Islet precursor cell (in vitro differentiated cells): ENCODE results near the gene SUMF2.
"Not testable (repeated sequence)": the region's sequence is repeated elsewhere in the genome, so short reads cannot be mapped to it uniquely, and the experiment has no call there.

ENCODE experiments used
- DNase-seq: peaks from one replicate; pipeline ENCODE4 v3.0.0-alpha.2; 2018

The SUMF2 gene

DNA sequence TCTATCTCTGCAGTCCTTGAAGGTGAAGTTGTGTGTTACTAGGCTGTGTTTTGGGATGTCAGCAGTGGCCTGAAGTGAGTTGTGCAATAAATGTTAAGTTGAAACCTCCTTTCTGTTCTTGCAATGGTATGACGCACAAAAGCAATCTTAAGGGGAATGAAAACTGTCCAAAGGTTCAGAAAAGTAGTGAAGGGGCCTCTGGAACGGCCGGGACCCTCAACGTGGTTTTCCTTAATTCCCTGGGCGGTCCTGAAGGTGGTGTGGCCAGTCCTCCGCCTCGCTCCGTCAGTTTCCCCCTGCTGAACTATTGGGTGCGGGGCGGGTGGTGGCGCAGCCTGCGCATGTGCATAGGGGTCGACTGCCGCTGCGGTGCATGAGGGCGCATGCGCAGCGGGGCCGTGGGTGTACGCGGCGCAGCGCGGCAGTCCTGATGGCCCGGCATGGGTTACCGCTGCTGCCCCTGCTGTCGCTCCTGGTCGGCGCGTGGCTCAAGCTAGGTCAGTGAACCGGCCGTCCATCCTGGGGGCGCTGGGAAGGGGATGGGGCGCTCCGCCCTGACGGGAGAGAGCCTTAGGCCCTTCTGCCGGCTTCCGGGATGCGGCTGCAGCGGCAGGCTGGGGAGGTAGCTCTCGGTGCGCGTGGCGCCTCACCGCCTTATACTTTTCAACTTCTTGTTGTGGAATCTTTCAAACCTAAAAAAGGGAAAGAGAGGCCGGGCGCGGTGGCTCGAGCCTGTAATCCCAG, at the start of gene SUMF2:
SUMF2 (plus strand) TSS at position 405 of the 744 bp plus-strand sequence; CDS start at position 431, 26 bp downstream.
- peak; percentile 96 for DNase-seq

DNA sequence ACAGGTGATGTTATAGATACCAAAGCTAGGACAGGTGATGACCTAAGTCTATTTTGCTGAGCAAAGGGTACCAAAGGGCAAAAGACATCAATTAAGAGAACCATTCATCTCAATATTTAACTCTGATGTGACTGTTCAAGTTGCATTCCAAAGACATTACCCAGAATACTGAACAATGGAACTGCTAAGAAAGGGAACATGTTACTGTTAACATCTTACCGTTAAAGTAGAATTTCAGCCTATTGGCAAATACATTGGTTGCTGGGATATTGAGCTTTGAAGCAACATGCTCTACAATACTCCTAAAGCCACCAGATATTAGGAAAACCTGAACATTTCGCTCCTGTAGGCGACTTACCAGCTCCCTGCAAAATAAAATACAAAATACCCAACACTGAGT, 47.1 kb upstream of the SUMF2 start:
- not testable (repeated sequence) for DNase-seq

- DNase-seq: no peak
Observed at GRCh38 chr7:56019501-56019900, 44.6 kb upstream of the SUMF2 start.

- no peak for DNase-seq
Observed at GRCh38 chr7:56023500-56023899, 40.6 kb upstream of the SUMF2 start.

- no peak for DNase-seq
Observed at GRCh38 chr7:56026538-56026937, 37.5 kb upstream of the SUMF2 start.

DNA sequence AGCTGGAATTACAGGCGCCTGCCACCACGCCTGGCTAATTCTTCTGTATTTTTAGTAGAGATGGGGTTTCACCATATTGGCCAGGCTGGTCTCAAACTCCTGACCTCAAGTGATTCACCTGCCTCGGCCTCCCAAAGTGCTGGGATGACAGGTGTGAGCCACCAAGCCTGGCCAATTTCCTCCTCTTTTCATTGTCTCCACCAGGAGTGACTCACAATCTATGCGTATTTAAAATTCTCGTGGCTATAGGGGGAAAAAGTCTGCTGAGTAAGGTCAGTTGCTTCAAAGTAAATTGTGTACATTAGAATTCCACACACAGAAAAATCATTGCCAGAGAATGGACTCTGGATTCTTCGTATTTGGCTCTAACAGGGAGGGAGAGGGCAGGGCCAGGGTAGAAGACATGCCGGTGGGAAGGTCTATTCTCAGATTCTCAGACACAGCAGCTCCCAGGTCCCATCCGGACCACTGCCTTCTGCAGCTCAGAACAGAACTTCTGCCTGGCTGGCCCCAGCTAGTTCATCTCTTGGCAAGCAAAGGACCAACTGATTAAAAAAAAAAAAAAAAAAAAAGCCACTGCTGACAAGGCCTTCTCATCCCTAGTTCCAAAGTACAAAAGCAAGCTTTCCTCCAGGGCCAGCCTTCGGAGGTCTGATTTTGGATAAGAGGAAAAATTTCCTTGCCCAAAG, 35.0 kb upstream of the SUMF2 start:
- DNase-seq: no peak

DNA sequence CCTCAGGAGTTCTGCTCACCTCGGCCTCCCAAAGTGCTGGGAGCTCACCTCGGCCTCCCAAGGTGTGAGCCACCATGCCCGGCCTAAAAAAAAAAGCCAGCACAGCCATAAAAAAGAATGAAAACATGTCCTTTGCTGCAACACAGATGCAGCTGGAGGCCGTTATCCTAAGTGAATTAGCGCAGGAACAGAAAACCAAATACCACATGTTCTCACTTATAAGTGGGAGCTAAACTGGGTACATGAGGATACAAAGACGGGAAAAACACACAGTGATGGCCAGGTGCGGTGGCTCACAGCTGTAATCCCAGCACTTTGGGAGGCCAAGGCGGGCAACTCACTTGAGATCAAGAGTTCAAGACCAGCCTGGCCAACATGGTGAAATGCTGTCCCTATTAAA, 33.7 kb upstream of the SUMF2 start:
- DNase-seq: no peak

DNA sequence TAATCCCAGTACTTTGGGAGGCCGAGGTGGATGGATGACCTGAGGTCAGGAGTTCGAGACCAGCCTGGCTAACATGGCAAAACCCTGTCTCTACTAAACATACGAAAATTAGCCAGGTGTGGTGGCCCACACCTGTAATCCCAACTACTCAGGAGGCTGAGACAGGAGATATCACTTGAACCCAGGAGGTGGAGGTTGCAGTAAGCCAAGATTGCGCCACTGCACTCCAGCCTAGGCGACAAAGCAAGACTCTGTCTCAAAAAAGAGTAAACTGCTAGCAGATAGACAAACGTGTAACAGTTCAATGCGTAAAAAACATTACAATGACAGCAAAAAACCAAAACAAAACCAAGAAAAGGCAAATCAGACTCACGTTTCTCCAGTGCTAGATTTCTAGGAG, 32.5 kb upstream of the SUMF2 start:
- DNase-seq: not testable (repeated sequence)

- not testable (repeated sequence) for DNase-seq
Observed at GRCh38 chr7:56032578-56032977, 31.5 kb upstream of the SUMF2 start.

- peak; percentile 99 for DNase-seq
Observed at GRCh38 chr7:56033671-56034432, 30.2 kb upstream of the SUMF2 start.

- no peak for DNase-seq
Observed at GRCh38 chr7:56040730-56041129, 23.4 kb upstream of the SUMF2 start.

- not testable (repeated sequence) for DNase-seq
Observed at GRCh38 chr7:56045758-56046157, 18.3 kb upstream of the SUMF2 start.

DNA sequence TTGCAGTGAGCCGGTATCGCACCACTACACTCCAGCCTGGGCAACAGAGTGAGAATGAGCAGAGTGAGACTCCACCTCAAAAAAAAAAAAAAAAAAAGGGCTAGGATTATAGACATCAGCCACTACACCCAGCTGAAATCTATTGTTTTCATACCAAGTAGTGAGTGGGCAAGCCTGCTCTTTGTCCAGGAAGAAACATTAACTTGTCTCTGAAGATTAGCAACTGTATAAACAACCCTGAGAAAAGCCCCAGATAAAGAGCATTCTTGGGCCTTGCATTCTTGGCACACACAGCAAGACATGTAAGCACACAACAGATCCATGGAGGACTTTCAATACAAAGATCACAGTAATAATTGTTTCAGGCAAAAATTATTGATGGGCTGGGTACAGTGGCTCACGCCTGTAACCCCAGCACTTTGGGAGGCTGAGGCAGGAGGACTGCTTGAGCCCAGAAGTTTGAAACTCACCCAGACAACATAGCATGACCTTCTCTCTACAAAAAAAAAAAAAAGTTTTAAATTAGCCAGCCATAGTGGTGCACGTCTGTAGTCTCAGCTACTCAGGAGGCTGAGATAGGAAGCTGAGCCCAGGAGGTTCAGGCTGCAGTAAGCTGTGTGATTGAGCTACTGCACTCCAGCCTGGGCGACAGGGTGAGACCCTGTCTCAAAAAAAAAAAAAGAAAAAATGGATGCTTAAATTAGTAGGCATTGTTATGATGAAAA, 17.2 kb upstream of the SUMF2 start:
- no peak for DNase-seq

DNA sequence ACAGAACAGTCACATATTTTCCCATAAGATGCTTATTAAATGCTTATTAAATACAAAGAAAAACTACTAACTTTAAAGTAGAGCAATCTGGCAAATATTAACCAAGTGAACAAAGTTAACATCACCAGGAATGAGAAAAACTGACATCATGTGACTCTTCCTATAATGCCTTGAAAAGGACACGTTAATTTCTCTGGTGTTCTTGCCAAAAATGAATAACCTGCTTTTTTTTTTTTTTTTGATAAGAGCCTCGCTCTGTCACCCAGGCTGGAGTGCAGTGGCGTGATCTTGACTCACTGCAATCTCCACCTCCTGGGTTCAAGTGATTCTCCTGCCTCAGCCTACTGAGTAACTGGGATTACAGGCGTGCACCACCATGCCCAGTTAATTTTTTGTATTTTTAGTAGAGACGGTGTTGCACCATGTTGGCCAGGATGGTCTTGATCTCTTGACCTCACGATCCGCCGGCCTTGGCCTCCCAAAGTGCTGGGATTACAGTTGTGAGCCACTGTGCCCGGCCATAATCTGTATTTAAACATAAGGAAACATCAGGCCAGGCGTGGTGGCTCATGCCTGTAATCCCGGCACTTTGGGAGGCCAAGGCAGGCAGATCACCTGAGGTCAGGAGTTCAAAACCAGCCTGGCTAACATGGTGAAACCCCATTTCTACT, 16.5 kb upstream of the SUMF2 start:
- DNase-seq: not testable (repeated sequence)

GRCh38 chr7:56048245-56048644, 15.8 kb upstream of the SUMF2 start:
- DNase-seq: no peak

DNA sequence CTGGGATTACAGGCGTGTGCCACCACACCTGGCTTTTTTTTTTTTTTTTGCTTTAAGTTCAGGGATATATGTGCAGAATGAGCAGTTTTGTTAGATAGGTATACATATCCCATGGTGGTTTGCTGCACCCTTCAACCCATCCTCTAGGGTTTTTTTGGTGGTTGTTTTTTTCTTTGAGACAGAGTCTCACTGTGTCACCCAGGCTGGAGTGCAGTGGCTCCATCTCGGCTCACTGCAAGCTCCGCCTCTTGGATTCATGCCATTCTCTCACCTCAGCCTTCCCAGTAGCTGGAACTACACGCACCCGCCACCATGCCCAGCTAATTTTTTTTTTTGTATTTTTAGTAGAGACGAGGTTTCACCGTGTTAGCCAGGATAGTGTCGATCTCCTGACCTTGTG, 15.3 kb upstream of the SUMF2 start:
- DNase-seq: peak; percentile 55

DNA sequence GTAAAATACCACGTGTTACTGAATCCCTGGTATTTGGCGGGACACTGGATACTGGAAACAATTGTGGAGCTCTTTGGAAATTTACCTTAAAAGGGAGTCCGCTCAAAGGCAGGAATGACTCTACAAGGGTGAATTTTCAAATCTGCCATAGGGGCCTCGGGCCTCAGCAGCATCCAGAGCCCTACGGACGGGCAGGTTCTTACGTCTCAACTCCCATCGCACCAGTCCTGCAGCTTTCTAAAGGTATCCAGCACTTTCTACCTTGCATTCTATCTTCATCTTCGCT, 13.1 kb upstream of the SUMF2 start:
- DNase-seq: no peak

DNA sequence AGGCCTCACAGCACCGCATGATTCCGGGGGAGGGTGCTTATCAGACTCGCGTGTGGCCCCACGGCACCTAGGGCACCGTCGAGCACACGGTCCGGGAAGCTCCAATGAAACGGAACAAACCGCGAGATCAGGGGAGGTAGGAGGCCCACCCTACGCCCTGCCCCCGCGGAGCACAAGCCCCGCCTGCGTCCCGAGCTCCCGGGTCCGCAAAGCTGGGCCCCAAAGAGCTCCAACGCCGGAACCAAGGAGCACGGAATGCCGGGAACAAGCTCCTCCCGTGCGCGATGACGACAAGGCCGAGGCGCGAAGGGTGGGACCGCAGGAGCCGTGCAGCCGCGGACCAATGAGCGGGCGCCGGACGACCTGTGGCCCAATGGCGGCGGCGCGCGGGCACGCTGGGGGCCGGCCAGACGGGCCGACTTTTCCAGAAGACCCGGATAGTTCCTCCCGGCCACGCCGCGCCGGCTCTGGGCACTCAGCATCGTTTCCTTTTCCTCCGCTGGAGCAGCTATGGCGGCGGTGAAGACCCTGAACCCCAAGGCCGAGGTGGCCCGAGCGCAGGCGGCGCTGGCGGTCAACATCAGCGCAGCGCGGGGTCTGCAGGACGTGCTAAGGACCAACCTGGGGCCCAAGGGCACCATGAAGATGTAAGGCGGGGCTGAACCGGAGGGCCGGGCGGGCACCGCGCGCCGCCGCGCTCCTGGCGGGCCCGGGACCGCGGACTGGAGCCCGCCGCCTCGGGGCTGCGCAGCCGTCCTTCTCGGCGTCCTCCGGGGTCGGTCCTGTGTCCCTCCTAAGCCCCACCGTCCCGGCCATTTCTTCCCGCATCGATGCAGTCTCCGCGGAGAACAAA, 12.5 kb upstream of the SUMF2 start, which contains the start of the genes CCT6A and PSPH:
CCT6A (plus strand) TSS at position 427 of the 853 bp plus-strand sequence; CDS start at position 511, 84 bp downstream.
PSPH (minus strand) TSS at position 106 of the 853 bp plus-strand sequence. CDS start 30,232 bp downstream, outside the sequence.
- peak; percentile 99 for DNase-seq

DNA sequence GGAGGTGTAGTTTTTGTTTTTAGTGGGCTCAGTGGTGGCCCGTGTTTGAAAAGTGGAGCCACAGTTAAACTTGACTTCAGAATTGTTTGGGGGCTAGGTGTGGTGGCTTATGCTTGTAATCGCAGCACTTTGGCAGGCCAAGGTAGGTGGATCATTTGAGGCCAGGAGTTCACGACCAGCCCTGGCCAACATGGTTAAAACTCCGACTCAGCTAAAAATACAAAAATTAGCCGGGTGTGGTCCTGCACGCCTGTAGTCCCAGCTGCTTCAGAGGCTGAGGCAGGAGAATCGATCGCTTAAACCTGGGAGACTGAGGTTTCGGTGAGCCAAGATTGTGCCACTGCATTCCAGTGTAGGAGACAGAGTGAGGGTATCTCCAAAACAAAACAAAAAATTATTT, 10.7 kb upstream of the SUMF2 start:
- no peak for DNase-seq

GRCh38 chr7:56053993-56054392, 10.1 kb upstream of the SUMF2 start:
- DNase-seq: no peak

DNA sequence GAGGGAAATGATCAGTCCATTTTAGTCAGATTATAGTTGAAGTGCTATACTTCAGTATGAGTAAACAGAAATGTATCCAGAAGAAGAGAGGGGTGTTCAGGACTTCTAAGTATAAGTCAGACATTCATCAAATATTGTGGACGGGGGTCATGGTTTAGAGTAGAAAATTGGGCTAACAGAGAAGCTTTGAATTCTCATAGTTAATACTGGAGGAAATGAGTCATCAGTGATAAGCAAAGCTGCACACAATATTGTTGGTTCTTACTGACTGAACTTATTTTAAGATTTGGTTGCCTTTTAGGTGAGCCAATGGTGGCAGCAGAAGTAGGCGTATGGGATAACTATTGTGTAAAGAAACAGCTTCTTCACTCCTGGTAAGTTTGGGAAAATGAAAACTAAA, 1.7 kb upstream of the SUMF2 start:
- DNase-seq: no peak
